ENCODE measurements around the gene GABBR1. TPM values are rescaled to one million over a fixed set of nuclear protein-coding genes. Genes with fewer than 3 reads are reported as not detected.
"Not testable (repeated sequence)": the region's sequence is repeated elsewhere in the genome, so short reads cannot be mapped to it uniquely, and the experiment has no call there.

Gene GABBR1
- total RNA-seq, 4 donors from 2014 or later = 20.4 to 34.3 (median 23.8) TPM

DNA sequence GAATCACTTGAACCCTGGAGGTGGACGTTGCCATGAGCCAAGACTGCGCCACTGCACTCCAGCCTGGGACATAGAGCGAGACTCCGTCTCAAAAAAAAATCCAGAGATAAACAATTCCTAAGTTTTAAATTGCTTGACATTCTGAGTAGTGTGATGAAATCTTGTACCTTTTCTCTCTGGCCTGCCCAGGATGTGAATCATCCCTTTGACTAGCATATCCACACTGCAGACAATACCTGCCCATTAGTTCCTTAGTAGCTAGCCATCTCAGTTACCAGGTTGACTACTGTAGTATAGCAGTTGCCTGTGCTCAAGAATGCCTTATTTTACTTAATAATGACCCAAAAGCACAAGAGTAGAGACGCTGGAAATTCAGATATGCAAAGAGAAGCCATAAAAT, 45.1 kb upstream of the GABBR1 start:
- Histone ChIP-seq H3K27me3 (no peaks in the 10 kb centered on the region), H3K4me1 (no peaks in the 10 kb centered on the region), H3K36me3 (no peaks in the 10 kb centered on the region), H3K4me3 (replicated peaks in 1 of 3) (no peak overlapping the region), H3K27ac (no peak overlapping the region), H3K9me3 (no peaks in the 10 kb centered on the region)
- TF ChIP-seq POLR2A (IDR thresholded peaks at IDR 0.05) = no peak
- TF ChIP-seq, protein P1, sequence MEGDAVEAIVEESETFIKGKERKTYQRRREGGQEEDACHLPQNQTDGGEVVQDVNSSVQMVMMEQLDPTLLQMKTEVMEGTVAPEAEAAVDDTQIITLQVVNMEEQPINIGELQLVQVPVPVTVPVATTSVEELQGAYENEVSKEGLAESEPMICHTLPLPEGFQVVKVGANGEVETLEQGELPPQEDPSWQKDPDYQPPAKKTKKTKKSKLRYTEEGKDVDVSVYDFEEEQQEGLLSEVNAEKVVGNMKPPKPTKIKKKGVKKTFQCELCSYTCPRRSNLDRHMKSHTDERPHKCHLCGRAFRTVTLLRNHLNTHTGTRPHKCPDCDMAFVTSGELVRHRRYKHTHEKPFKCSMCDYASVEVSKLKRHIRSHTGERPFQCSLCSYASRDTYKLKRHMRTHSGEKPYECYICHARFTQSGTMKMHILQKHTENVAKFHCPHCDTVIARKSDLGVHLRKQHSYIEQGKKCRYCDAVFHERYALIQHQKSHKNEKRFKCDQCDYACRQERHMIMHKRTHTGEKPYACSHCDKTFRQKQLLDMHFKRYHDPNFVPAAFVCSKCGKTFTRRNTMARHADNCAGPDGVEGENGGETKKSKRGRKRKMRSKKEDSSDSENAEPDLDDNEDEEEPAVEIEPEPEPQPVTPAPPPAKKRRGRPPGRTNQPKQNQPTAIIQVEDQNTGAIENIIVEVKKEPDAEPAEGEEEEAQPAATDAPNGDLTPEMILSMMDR (IDR thresholded peaks at IDR 0.05) = no peak
- 78 to 85% methylated on average over 5 of the region's 5 CpGs for WGBS, 2 donors
- DNase-seq = no peak
- intact Hi-C loops (cut with DNase I) = no loop called here

GRCh38 chr6:29676981-29677601, 44.1 kb upstream of the GABBR1 start:
- no peaks in the 10 kb centered on the region for H3K36me3 ChIP-seq
- H3K4me3 ChIP-seq (replicated peaks in 1 of 3) = no peak overlapping the region
- no peaks in the 10 kb centered on the region for H3K4me1 ChIP-seq
- no peaks in the 10 kb centered on the region for H3K9me3 ChIP-seq
- WGBS, 2 donors = 20 to 59% methylated on average over 2 of the region's 2 CpGs
- intact Hi-C loops (cut with DNase I) = no loop called here
- TF ChIP-seq, protein P1 (IDR thresholded peaks at IDR 0.05) = no peak
- TF ChIP-seq POLR2A (IDR thresholded peaks at IDR 0.05) = no peak
- H3K27me3 ChIP-seq = no peaks in the 10 kb centered on the region
- H3K27ac ChIP-seq = no peak overlapping the region
- no peak for DNase-seq

- Histone ChIP-seq H3K27me3 (no peaks in the 10 kb centered on the region), H3K4me3 (replicated peaks in 1 of 3) (no peak overlapping the region), H3K27ac (no peak overlapping the region), H3K9me3 (no peaks in the 10 kb centered on the region), H3K4me1 (no peaks in the 10 kb centered on the region), H3K36me3 (no peaks in the 10 kb centered on the region)
- WGBS, 2 donors = 100% methylated on average over 1 of the region's 1 CpG
- intact Hi-C loops (cut with DNase I) = no loop called here
- TF ChIP-seq, protein P1 (IDR thresholded peaks at IDR 0.05) = no peak
- TF ChIP-seq POLR2A (IDR thresholded peaks at IDR 0.05) = no peak
- DNase-seq = no peak
Observed at GRCh38 chr6:29675561-29675960, 42.6 kb upstream of the GABBR1 start.

DNA sequence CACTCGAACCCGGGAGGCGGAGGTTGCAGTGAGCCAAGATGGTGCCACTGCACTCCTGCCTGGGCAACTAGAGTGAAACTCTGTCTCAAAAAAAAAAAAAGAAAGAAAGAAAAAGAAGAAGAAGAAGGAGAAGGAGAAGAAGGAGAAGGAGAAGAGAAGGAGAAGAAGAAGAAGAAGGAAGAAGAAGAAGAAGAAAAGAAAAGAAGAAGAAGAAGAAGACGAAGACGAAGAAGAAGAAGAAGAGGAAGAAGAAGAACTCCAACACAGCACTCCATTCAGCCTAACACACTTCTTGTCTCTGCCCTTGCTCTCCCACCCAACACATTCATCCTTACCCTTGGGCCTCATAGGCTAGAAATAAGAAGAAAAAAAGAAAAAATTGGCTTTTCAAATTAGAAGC, 41.0 kb upstream of the GABBR1 start:
- 95 to 96% methylated on average over 5 of the region's 5 CpGs for WGBS, 2 donors
- Histone ChIP-seq H3K4me3 (replicated peaks in 1 of 3) (no peak overlapping the region), H3K9me3 (no peaks in the 10 kb centered on the region), H3K27me3 (no peaks in the 10 kb centered on the region), H3K4me1 (no peaks in the 10 kb centered on the region), H3K36me3 (no peaks in the 10 kb centered on the region), H3K27ac (no peak overlapping the region)
- no peak for TF ChIP-seq POLR2A (IDR thresholded peaks at IDR 0.05)
- TF ChIP-seq, protein P1 (IDR thresholded peaks at IDR 0.05) = no peak
- DNase-seq = no peak
- intact Hi-C loops (cut with DNase I) = no loop called here

- 93 to 96% methylated on average over 12 of the region's 12 CpGs for WGBS, 2 donors
- Histone ChIP-seq H3K36me3 (no peaks in the 10 kb centered on the region), H3K27me3 (no peaks in the 10 kb centered on the region), H3K9me3 (no peaks in the 10 kb centered on the region), H3K4me1 (no peaks in the 10 kb centered on the region), H3K4me3 (replicated peaks in 1 of 3) (no peak overlapping the region), H3K27ac (no peak overlapping the region)
- no peak for TF ChIP-seq POLR2A (IDR thresholded peaks at IDR 0.05)
- TF ChIP-seq, protein P1 (IDR thresholded peaks at IDR 0.05) = no peak
- intact Hi-C loops (cut with DNase I) = no loop called here
- DNase-seq = no peak
Observed at GRCh38 chr6:29673161-29673560, 40.2 kb upstream of the GABBR1 start.

GRCh38 chr6:29672116-29672515, 39.1 kb upstream of the GABBR1 start:
- not testable (repeated sequence) for H3K4me1 ChIP-seq

More at GRCh38 chr6:29672116-29672515, 39.1 kb upstream of the GABBR1 start:
- 80 to 92% methylated on average over 5 of the region's 5 CpGs for WGBS, 2 donors
- H3K36me3 ChIP-seq; H3K4me3 ChIP-seq (replicated peaks in 1 of 3); H3K9me3 ChIP-seq; DNase-seq; intact Hi-C loops (cut with DNase I); H3K27ac ChIP-seq; H3K27me3 ChIP-seq: not testable (repeated sequence)
